Testis (tissue), 2 donors: ENCODE measurements around the gene BICC1.

Source experiments
- POLR2A ChIP-seq: fragments of 450-650 bp; IDR thresholded peaks from one replicate; pipeline ENCODE4 v1.6.1; 2017; ENCODE audit warnings: antibody characterized with exemption, mild to moderate bottlenecking, moderate library complexity
- TF ChIP-seq, protein P1 (sequence below), 3 experiments: fragments of 450-650 bp in 2 of 3; fragments of 200-600 bp in 1 of 3; sonication (generic) in 1 of 3; IDR thresholded peaks; one replicate each; pipeline ENCODE4 v1.5.1; 2016 to 2019; ENCODE audit warnings: antibody characterized with exemption in 3 of 3, mild to moderate bottlenecking in 2 of 3, moderate library complexity in 1 of 3

DNA sequence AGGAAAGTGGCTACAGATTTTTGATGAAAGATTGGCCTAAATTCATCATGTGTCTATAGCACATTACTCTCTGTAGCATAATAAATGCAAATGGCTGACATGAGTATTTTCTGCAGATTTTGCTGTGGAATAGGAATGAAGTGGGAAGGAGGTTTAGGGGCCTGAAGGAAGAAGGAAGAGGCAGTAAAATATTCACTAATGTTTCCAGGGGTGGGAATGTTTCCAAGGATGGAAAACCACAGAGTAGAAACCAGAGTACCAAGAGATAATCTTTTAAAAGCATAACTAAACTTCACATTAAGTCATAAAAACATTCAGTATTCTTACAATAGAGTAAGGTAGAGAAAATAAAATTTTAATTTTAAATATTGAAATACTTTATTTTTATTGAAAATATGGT lies 267.8 kb downstream of the BICC1 start:
- TF ChIP-seq, protein P1, sequence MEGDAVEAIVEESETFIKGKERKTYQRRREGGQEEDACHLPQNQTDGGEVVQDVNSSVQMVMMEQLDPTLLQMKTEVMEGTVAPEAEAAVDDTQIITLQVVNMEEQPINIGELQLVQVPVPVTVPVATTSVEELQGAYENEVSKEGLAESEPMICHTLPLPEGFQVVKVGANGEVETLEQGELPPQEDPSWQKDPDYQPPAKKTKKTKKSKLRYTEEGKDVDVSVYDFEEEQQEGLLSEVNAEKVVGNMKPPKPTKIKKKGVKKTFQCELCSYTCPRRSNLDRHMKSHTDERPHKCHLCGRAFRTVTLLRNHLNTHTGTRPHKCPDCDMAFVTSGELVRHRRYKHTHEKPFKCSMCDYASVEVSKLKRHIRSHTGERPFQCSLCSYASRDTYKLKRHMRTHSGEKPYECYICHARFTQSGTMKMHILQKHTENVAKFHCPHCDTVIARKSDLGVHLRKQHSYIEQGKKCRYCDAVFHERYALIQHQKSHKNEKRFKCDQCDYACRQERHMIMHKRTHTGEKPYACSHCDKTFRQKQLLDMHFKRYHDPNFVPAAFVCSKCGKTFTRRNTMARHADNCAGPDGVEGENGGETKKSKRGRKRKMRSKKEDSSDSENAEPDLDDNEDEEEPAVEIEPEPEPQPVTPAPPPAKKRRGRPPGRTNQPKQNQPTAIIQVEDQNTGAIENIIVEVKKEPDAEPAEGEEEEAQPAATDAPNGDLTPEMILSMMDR (IDR thresholded peaks at IDR 0.05), result no peak
- no peak for TF ChIP-seq POLR2A
